HG02642 (cell line): ENCODE measurements around the gene SLC19A1.

ENCODE experiments used
- ATAC-seq: cut with Tn5 transposase; IDR thresholded peaks from one replicate; pipeline ENCODE4 v1.9.1; 2021; ENCODE audit warnings: mild to moderate bottlenecking; ENCODE audit not compliant: unreplicated experiment, poor library complexity

Gene SLC19A1

DNA sequence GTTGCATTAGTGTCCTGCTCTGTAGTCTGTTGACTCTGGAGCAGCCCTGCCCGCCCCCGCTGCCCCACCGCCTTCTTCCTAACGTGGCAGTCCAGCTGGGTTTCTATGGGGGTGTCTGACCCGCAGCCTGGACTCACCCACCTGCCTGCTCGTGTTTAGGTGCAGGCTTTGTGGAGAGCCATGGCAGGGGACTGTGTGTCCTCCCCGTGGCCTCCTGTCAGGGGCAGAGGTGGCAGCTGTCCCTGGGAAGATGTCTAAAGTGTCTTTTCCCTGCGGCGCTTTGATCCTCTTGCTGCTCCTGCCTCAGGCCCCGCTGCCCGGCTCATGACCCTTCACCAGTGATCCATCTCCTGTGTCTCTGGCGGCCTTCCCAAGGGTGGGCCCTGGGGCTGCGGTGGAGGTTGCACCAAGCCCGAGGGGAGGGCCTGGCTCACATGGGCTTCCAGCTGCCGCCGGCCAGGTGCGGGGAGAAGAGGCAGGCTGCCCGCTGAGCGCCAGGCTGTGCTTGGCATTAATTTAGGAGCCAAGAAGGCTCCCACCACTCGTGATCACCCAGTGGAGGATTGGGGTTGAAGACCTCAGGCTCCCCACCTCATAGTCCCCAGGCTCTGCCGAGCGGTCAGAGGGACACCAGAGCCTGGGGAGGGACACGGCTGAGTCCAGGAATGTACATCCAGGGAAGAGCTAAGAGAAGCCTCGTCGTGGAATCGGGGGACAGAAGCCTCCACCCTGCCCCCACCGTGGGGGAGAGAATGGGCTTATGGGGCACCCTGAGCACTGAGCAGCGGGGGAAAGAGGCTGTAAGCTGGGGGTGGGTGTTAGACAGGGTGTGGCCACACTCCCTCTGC, 93.2 kb downstream of the SLC19A1 start:
- ATAC-seq = no peak

GRCh38 chr21:45448283-45448809, 93.9 kb downstream of the SLC19A1 start:
- no peak for ATAC-seq
